Neural cell (in vitro differentiated cells): Measurements from ENCODE around the gene STK10. TPM values are rescaled to one million over a fixed set of nuclear protein-coding genes. Genes with fewer than 3 reads are reported as not detected.
"Not testable (repeated sequence)": the region's sequence is repeated elsewhere in the genome, so short reads cannot be mapped to it uniquely, and the experiment has no call there.

ENCODE experiments used
- H2AFZ ChIP-seq: fragments of 200-600, 300-800 bp; sonication (generic), shearing (Covaris generic); 2 replicates; pipeline ENCODE4 v1.6.0; 2014; ENCODE audit warnings: low read depth, mild to moderate bottlenecking, antibody characterized with exemption, low read length, moderate library complexity
- H3F3A ChIP-seq: fragments of 200-600 bp; shearing (Covaris generic); 2 replicates; pipeline ENCODE4 v1.6.1; 2016; ENCODE audit warnings: mild to moderate bottlenecking, moderate library complexity, mixed read lengths, antibody characterized with exemption, low read length; ENCODE audit not compliant: insufficient read depth, poor library complexity, severe bottlenecking
- H3K27ac ChIP-seq: fragments of 200-600, 300-800 bp; sonication (generic), shearing (Covaris generic); 2 replicates; pipeline ENCODE4 v1.5.1; 2014; ENCODE audit warnings: mild to moderate bottlenecking, low read length, moderate library complexity
- H3K27me3 ChIP-seq: fragments of 300-800, 200-600 bp; sonication (generic), shearing (Covaris generic); 2 replicates; pipeline ENCODE4 v1.6.0; 2014; ENCODE audit warnings: mild to moderate bottlenecking, low read depth, low read length, moderate library complexity; ENCODE audit not compliant: insufficient read depth
- H3K36me3 ChIP-seq: fragments of 300-800, 200-600 bp; sonication (generic), shearing (Covaris generic); 2 replicates; pipeline ENCODE4 v1.5.1; 2014; ENCODE audit warnings: mild to moderate bottlenecking, antibody characterized with exemption, low read length, moderate library complexity; ENCODE audit not compliant: insufficient read depth
- H3K4me2 ChIP-seq: fragments of 300-800, 200-600 bp; sonication (generic), shearing (Covaris generic); 2 replicates; pipeline ENCODE4 v1.6.0; 2014; ENCODE audit warnings: mild to moderate bottlenecking, low read length
- H3K4me3 ChIP-seq: fragments of 300-800, 200-600 bp; sonication (generic), shearing (Covaris generic); 2 replicates; pipeline ENCODE4 v1.5.1; 2014; ENCODE audit warnings: mild to moderate bottlenecking, low read length, moderate library complexity
- H3K79me2 ChIP-seq: fragments of 200-600 bp; shearing (Covaris generic); replicated peaks from 2 replicates; pipeline ENCODE4 v1.6.0; 2014; ENCODE audit warnings: mild to moderate bottlenecking, low read length, moderate library complexity; ENCODE audit not compliant: insufficient read depth
- H3K9ac ChIP-seq: fragments of 300-800, 200-600 bp; sonication (generic), shearing (Covaris generic); 2 replicates; pipeline ENCODE4 v1.6.1; 2016; ENCODE audit warnings: mild to moderate bottlenecking, low read length, mixed read lengths
- H3K9me2 ChIP-seq: fragments of 200-600 bp; shearing (Covaris generic); 2 replicates; pipeline ENCODE4 v1.6.1; 2016; ENCODE audit warnings: mild to moderate bottlenecking, low read length, mixed read lengths; ENCODE audit not compliant: insufficient read depth
- H3K9me3 ChIP-seq: fragments of 200-600, 300-800 bp; sonication (generic), shearing (Covaris generic); 2 replicates; pipeline ENCODE4 v1.6.1; 2016; ENCODE audit warnings: mild to moderate bottlenecking, mixed run types, low read length, moderate library complexity, mixed read lengths
- H4K20me1 ChIP-seq: fragments of 200-600 bp; shearing (Covaris generic); 2 replicates; pipeline ENCODE4 v1.6.1; 2016; ENCODE audit warnings: mild to moderate bottlenecking, mixed run types; ENCODE audit not compliant: insufficient read depth
- EP300 ChIP-seq: fragments of 450-650 bp; conservative IDR thresholded peaks from 2 replicates; pipeline ENCODE4 v1.6.1; 2014; ENCODE audit warnings: antibody characterized with exemption, mild to moderate bottlenecking, moderate library complexity; ENCODE audit not compliant: poor library complexity, severe bottlenecking
- EZH2 ChIP-seq: fragments of 200-600, 300-800 bp; shearing (Covaris generic), sonication (generic); IDR thresholded peaks from 2 replicates; pipeline ENCODE4 v1.6.1; 2014; ENCODE audit warnings: antibody characterized with exemption, low read length, borderline replicate concordance, mild to moderate bottlenecking; ENCODE audit not compliant: insufficient read depth, poor library complexity, severe bottlenecking
- MXI1 ChIP-seq: fragments of 450-650 bp; conservative IDR thresholded peaks from 2 replicates; pipeline ENCODE4 v1.6.1; 2014; ENCODE audit warnings: antibody characterized with exemption, mild to moderate bottlenecking; ENCODE audit not compliant: poor library complexity, severe bottlenecking
- POLR2AphosphoS5 ChIP-seq: IDR thresholded peaks from 2 replicates; pipeline ENCODE4 v1.6.1; 2012
- RAD21 ChIP-seq: fragments of 450-650 bp; conservative IDR thresholded peaks from 2 replicates; pipeline ENCODE4 v1.6.1; 2014; ENCODE audit warnings: antibody characterized with exemption, mild to moderate bottlenecking, moderate library complexity
- REST ChIP-seq: IDR thresholded peaks from 2 replicates; pipeline ENCODE4 v1.6.1; 2012; ENCODE audit warnings: borderline replicate concordance
- SMC3 ChIP-seq: fragments of 450-650 bp; conservative IDR thresholded peaks from 2 replicates; pipeline ENCODE4 v1.6.1; 2014; ENCODE audit warnings: antibody characterized with exemption, mild to moderate bottlenecking, moderate library complexity; ENCODE audit not compliant: poor library complexity
- TAF1 ChIP-seq: IDR thresholded peaks from 2 replicates; pipeline ENCODE4 v1.6.1; 2012; ENCODE audit warnings: low read depth
- polyA plus RNA-seq: library from polyadenylated mRNA; depleted of rRNA; stranded (reverse); fragments of >200 nt; gene quantifications from 2 replicates; pipeline ENCODE4 v1.2.3, GENCODE V29; 2014
- TF ChIP-seq, protein P1 (sequence below): fragments of 450-650 bp; IDR thresholded peaks from 2 replicates; pipeline ENCODE4 v1.5.1; 2014; ENCODE audit warnings: antibody characterized with exemption, mild to moderate bottlenecking, moderate library complexity; ENCODE audit not compliant: poor library complexity, severe bottlenecking

STK10 gene
- polyA plus RNA-seq, 1 donor from 2014 or later: 8.2 TPM

DNA sequence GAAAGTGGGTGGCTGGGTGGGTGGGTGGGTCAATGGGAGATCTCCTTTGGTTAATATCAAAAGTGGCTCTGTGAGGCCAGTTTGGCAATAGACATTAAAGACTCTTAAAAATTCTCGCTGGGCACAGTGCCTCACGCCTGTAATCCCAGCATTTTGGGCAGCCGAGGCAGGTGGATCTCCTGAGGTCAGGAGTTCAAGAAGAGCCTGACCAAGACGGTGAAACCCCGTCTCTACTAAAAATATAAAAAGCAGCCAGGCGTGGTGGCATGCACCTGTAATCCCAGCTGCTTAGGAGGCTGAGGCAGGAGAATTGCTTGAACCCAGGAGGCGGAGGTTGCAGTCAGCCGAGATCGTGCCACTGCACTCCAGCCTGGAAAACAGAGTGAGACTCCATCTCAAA lies 32.9 kb downstream of the STK10 start:
- H3K27ac ChIP-seq, H3F3A ChIP-seq, H4K20me1 ChIP-seq, H3K79me2 ChIP-seq, H3K27me3 ChIP-seq, H3K4me3 ChIP-seq, H2AFZ ChIP-seq, H3K4me2 ChIP-seq, H3K9me2 ChIP-seq, H3K9ac ChIP-seq, H3K36me3 ChIP-seq, H3K9me3 ChIP-seq: not testable (repeated sequence)

GRCh38 chr5:172153695-172154094 lies 34.3 kb downstream of the STK10 start:
- no peak overlapping the region for H3K4me2 ChIP-seq
- H3F3A ChIP-seq: no peaks in the 10 kb centered on the region
- no peaks in the 10 kb centered on the region for H3K9me3 ChIP-seq
- TF ChIP-seq REST (no peak), TAF1 (no peak), EP300 (no peak), MXI1 (no peak), EZH2 (no peak), POLR2AphosphoS5 (no peak), RAD21 (no peak)
- TF ChIP-seq, protein P1, sequence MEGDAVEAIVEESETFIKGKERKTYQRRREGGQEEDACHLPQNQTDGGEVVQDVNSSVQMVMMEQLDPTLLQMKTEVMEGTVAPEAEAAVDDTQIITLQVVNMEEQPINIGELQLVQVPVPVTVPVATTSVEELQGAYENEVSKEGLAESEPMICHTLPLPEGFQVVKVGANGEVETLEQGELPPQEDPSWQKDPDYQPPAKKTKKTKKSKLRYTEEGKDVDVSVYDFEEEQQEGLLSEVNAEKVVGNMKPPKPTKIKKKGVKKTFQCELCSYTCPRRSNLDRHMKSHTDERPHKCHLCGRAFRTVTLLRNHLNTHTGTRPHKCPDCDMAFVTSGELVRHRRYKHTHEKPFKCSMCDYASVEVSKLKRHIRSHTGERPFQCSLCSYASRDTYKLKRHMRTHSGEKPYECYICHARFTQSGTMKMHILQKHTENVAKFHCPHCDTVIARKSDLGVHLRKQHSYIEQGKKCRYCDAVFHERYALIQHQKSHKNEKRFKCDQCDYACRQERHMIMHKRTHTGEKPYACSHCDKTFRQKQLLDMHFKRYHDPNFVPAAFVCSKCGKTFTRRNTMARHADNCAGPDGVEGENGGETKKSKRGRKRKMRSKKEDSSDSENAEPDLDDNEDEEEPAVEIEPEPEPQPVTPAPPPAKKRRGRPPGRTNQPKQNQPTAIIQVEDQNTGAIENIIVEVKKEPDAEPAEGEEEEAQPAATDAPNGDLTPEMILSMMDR: no peak
- H3K27ac ChIP-seq: no peak overlapping the region
- H2AFZ ChIP-seq: no peak overlapping the region
- no peaks in the 10 kb centered on the region for H3K9me2 ChIP-seq
- H3K9ac ChIP-seq: no peak overlapping the region
- no peak overlapping the region for H3K4me3 ChIP-seq
- no peaks in the 10 kb centered on the region for H3K36me3 ChIP-seq
- H4K20me1 ChIP-seq: no peaks in the 10 kb centered on the region
- H3K27me3 ChIP-seq: no peaks in the 10 kb centered on the region
- H3K79me2 ChIP-seq: no peaks in the 10 kb centered on the region

DNA sequence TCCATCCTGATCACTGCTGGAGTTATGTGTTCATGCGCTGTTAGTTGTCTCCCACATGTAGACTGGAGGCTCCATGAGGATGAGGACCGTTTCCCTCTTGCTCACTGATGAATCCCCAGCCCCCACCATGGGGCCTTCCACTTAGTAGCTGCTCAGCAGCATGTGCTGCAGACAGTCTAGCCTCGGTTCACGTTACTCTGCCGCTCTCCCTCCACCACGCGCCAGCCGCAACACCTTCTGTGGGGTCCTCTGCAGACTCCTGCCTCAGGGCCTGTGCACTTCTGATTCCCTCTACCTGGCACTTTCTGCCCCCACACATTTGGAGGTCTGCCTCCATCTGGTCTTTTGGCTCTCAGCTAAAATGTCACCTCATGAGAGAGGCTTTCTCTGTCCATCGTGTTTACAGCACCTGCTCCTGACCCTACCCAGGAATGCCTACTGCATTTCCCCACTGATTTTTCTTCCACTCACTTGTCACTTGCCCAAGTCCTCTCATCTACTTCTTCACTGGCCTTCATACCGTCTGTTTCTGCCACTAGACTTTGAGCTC lies 36.3 kb downstream of the STK10 start:
- no peaks in the 10 kb centered on the region for H3K27me3 ChIP-seq
- H3K9me3 ChIP-seq: no peaks in the 10 kb centered on the region
- no peaks in the 10 kb centered on the region for H3K79me2 ChIP-seq
- H3K36me3 ChIP-seq: no peaks in the 10 kb centered on the region
- no peak overlapping the region for H3K27ac ChIP-seq
- no peak overlapping the region for H3K4me3 ChIP-seq
- no peak for TF ChIP-seq TAF1
- no peak for TF ChIP-seq EP300
- TF ChIP-seq SMC3: no peak
- no peak for TF ChIP-seq EZH2
- TF ChIP-seq RAD21: no peak
- no peak for TF ChIP-seq POLR2AphosphoS5
- no peak for TF ChIP-seq REST
- TF ChIP-seq MXI1: no peak
- TF ChIP-seq, protein P1: no peak
- H3K4me2 ChIP-seq: no peak overlapping the region
- no peaks in the 10 kb centered on the region for H3F3A ChIP-seq
- H4K20me1 ChIP-seq: no peaks in the 10 kb centered on the region
- H3K9ac ChIP-seq: no peak overlapping the region
- H3K9me2 ChIP-seq: no peaks in the 10 kb centered on the region
- H2AFZ ChIP-seq: no peak overlapping the region
